GM04503 (cell line): Measurements from ENCODE around the gene PELO.
A peak's percentile ranks its signal among the peaks of the same experiment; 100 is the strongest.

Source experiments
- DNase-seq: peaks from one replicate; pipeline ENCODE4 v3.0.0-alpha.2; 2012; ENCODE audit warnings: low read depth

The PELO gene

GRCh38 chr5:52771343-52772039 lies 16.2 kb upstream of the PELO start:
- DNase-seq, result no peak

DNA sequence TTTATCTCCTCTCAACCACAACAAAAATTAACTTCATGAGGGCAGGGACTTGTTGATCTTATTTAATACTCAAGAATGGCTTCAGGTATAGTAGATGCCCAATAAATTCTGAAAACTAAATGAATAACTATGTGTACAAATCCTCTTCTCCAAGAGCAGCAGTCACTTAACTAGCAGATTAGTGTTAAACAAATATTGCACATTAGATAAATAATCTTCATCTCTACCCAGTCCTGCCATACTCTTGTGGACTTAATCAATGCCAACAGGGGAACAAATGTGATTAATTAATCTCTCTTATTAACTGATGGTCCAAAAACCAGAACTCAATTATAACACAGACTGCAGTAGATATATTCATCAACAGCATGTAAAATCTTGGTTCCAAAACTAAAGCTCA lies 15.0 kb upstream of the PELO start:
- no peak for DNase-seq

- no peak for DNase-seq
Measured at GRCh38 chr5:52773342-52773741, 14.4 kb upstream of the PELO start.

DNA sequence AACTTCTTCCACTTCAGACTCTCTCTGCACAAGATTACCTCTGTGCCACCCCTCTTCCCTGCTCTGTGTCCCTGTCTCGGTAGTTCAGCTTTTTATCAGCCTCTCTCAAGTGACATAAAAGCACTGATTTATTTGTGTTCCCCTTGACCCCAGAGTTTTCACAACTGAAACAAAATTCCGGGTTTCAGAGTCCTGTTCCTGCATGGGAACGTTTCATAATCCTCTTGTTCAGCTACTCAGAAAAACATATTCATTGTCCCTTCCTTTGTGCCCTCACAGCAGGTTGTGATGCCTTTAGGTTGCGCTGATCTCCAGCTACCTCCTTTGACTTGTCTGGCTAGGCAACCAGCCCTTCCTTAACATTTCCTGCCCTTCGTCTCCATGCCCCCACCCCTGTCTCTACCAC lies 13.7 kb upstream of the PELO start:
- DNase-seq, result no peak

DNA sequence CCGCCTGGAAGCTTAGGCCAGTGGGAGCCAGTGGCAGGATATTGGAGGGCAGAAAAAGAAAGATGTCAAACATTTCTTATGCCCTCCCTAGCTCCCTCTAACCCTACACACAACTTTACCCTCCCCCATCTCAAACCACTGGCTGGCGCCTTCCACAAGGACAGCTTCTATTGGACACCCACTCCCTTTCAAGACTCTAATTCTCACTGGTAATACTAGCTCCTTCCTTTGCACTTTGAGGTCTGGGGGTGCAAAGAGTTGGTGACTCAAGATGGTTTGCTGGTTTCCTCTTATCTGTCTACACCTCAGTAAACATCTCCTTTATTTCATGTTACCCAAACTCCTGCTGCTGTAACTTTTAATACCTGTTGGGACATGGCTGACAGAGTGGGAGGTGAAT lies 11.6 kb upstream of the PELO start:
- no peak for DNase-seq

DNA sequence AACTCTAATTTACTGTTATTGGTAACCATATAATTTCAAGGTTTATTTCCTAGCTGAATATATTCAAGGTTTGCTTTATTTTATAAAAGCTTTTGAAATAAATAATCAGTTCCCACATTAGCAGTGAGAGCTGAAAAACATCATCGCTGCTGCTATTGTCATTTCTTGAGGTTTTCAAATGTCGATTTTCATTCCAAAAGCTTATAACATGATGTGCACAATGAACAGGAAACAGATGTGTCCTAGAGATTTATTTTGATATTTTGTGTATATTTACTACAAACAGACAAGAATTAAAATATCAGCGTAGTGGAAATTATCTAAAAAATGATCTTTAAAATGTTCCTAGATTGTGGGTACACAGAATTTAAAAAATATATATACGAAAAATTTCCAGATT lies 10.5 kb upstream of the PELO start:
- DNase-seq, result no peak

GRCh38 chr5:52778781-52779180 lies 8.9 kb upstream of the PELO start:
- DNase-seq, result no peak

GRCh38 chr5:52779213-52779612 lies 8.5 kb upstream of the PELO start:
- no peak for DNase-seq

DNA sequence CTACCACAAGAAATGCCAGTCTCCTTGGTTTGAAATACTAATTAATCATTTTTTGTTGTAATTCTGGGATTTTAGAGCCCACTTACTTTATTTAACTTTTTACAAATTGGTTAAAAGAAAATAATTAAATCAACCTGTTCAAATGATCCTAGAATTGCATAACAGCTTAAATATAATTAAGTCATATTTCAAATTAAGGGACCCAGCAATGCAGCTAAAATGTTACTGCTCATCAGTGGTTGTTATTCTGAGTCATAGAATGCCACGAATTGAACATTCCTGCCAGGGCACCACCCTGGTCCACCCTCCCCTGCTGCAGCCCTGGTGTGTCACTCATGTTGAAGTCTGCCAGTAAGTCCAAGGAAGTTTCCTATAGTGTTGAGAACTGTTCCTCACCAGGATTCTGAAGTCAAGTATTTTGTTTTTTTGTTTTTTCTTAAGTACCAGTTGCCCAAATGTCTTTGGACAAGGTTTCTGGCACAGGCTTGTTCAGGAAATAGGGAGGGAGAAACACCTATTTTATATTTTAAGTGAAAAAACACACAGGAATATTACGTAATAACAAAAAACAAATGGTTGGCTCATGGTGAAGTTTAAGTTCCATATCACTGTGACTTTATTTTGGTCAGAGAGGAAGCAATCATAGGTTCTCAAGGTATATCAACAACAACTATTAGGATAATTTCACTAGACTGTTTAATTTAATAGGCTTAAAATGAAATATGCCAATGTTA lies 4.3 kb upstream of the PELO start:
- DNase-seq, result no peak

- no peak for DNase-seq
Measured at GRCh38 chr5:52784737-52785136, 3.0 kb upstream of the PELO start.

DNA sequence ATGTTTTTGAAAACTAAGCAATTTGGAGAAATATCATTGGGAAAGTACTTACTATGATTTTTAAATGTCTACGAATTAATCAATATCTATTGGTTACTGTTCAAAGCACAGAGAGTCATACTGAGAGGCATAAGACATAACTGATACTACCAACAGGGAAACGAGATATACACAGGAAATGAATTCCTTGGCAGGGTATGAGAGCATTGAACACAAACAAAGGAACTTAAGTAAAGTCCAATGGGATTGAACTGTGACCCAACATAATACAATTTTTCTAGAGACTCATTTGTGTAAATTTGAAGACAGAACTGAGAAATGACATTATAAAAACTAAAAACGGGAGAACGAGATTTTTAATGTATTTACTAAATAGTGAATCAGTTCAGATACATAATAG lies 1.3 kb upstream of the PELO start:
- DNase-seq, result no peak

DNA sequence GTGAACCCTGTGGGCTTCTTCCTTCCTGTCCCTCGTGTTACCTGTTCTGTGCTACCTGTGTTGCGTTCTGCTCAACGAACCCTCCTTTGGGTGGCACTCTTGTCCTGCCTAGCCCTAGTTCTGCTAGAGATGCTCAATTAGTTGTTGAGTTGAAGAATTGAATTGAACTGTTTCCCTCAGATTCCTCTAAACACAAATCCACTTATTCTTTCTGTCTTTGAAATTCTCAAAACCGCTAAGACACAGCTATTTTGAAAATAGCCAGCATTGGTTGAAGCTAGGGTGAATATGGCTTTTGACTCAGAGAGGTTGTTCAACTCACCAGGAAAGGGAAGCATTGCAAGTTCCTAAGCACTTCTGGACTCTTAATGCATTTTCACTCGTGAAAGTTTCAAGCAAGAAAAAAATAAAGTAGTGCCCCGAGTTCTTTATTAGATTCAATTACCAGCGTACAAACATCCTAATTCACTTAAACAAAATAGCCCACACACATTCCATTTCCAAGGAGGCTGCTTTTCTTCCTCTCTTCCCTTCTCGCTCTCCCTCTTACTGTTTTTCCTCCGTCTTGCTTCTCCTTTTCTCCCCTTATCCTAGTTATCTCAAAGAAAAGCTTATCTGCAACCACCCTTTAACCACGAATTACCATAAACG lies 642 bp upstream of the PELO start:
- no peak for DNase-seq

GRCh38 chr5:52788505-52788821 lies 747 bp downstream of the PELO start:
- no peak for DNase-seq

DNA sequence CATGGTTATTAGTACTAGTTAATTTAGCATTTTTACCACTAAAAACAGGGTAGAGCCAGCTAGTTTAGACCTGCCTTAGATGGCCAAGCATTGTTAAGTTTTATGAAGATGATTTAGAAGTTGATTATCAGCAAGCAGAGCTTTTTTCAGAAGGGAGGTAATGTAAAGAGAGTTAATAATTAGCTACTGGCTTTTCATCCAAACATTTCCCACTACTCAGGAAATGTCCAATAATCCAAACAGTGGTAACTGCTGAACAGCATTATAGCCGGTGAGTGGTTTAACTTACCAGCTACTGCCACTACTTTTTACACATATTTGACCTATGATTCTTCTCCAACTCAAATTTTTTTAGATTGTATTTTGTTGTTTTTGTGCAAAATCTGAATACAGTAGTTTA lies 1.7 kb downstream of the PELO start:
- no peak for DNase-seq

GRCh38 chr5:52789851-52790250 lies 2.1 kb downstream of the PELO start:
- DNase-seq, result no peak

GRCh38 chr5:52791366-52791765 lies 3.6 kb downstream of the PELO start:
- no peak for DNase-seq

GRCh38 chr5:52794519-52794918 lies 6.8 kb downstream of the PELO start:
- no peak for DNase-seq

DNA sequence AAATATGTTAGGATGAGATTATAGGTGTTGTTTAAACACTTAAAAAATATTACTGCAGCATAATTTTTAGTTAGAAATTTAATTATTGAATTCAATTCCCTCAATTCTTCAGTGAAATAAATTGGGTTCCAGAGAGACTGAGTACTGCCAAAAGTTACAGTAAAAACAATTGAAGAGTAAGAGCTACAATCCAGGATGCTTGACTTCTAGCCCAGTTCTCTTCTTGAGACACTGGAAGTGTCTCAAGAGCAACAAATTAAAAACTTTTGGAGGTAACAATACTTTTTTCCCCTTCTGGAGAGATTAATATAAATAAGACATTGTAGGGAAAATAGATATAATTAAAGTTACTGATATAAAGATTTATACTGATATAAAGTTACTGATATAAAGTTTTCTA lies 8.3 kb downstream of the PELO start:
- DNase-seq, result no peak

- no peak for DNase-seq
Measured at GRCh38 chr5:52796516-52797103, 8.9 kb downstream of the PELO start.

DNA sequence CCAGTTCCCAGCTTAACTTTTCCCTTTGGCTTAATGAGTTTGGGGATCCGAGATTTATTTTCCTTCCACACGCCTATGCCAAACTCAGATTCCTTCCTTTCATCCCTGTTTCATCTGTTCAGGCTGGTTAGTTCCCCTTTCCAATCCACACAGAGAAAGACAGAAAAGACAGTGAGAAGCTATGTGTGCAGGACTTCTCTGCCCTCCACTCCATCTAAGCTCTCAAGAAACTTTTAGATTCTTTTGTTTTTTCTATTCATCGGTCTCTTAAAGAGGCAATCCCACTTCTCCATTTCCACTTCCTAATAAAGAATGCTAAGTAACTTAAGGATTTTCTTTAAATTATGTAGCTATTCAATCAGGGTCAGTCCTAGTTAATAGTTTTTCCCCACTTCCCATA lies 11.2 kb downstream of the PELO start:
- DNase-seq, result no peak

DNA sequence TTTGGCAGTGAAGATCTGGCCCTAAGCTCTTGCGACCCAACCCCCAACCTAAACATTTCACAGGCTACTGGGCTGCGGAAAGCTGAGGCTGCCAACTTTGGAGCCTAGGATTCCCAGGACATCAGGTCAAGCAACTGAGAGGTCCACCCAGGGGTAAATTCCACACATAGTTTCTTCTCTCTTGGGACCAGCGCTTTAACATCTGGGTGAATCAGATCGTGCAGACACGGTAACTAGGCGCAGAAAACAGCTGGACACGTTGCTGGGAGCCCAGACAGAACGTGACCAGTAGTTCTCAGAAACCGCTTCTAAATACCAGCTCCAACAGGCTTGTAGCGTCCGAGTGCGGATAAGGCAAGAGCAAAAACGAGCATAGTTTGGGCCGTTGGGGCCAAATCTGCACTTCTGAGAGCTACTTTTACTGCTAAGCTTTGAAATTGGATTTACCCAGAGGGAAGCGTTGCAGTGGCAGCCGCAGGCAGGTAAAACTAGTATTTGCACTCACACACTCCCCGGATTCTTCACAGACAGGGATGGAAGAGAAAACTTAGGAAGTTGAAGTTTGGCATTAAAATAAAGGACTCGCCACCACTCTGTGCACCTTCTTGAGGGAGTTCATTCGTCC lies 11.8 kb downstream of the PELO start:
- DNase-seq, result peak; percentile 88

- no peak for DNase-seq
Measured at GRCh38 chr5:52799983-52800393, 12.3 kb downstream of the PELO start.
